Measurements from ENCODE around the gene FAM227A.
"Not testable (repeated sequence)": the region's sequence is repeated elsewhere in the genome, so short reads cannot be mapped to it uniquely, and the experiment has no call there.

FAM227A gene

GRCh38 chr22:38657045-38657909 lies 1.1 kb upstream of the FAM227A start:
- peak; percentile 11 for DNase-seq

- no peak for DNase-seq
Measured at GRCh38 chr22:38655519-38656255, 505 bp downstream of the FAM227A start.

- no peak for DNase-seq
Measured at GRCh38 chr22:38653741-38654140, 2.5 kb downstream of the FAM227A start.

GRCh38 chr22:38652859-38653258 lies 3.3 kb downstream of the FAM227A start:
- DNase-seq = no peak

DNA sequence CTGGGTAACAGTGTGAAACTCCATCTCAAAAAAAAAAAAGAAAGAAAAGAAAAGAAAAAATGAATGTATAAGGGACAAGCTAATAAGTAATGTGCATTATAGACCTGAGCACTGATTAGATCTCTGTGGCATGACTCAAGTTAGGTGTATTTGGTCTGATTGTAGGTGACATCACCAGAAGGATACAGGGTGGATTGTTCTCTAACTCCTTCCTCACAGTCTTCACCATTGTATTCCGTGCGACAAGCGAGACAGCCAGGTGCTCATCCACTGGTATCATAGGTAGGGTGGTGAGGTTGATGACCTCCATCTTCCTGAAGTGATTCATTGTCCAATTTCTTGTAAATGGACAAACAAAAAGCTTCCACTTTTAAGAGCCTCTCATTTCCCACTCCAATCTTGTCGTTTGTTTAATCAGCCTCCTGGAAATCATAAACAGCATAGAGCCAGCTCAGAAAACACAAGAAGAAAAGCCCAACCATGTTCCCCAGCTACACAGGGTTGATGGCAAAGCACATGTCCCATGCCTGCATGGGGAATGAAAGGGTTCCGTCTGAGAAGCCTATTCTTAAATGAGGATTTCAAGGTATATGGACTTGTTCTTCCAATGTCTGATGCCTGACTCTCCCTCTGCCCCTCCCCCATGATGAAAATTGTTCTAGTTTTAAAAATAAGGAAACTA lies 6.2 kb downstream of the FAM227A start:
- DNase-seq = no peak

- no peak for DNase-seq
Measured at GRCh38 chr22:38645430-38645829, 10.8 kb downstream of the FAM227A start.

DNA sequence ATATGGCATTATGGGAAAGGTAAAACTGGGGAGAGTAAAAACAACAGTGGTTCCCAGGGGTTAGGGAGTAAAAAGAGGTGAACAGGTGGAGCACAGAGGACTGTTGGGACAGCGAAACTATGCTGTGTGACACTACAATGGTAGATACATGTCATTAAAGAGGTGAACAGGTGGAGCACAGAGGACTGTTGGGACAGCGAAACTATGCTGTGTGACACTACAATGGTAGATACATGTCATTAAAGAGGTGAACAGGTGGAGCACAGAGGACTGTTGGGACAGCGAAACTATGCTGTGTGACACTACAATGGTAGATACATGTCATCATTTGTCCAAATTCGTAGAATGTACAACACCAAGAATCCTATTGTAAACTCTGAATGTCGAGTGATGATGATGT lies 11.9 kb downstream of the FAM227A start:
- DNase-seq = not testable (repeated sequence)

DNA sequence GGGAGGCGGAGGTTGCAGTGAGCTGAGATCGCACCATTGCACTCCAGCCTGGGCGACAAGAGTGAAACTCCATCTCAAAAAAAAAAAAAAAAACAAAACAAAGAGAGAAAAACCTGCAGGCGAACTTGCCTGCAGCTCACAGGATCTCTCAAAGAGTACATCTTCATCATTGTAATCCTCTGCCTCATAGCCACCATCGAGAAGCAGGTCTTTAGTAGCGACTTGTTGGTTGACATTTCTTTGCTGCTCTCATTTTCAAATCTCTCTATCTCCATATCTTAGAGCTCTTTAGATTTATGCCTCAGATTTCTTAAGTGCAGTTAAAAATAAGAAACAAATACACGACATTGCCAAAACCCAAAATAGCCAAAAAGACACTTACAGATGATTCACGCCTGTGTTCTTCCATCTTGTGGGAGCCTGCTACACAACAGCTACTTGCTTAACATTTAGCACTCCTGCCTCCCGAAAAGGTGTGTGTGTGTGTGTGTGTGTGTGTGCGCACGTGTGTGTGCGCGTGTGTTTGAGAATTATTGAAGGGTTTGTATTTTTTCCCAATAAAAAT lies 14.6 kb downstream of the FAM227A start:
- no peak for DNase-seq

DNA sequence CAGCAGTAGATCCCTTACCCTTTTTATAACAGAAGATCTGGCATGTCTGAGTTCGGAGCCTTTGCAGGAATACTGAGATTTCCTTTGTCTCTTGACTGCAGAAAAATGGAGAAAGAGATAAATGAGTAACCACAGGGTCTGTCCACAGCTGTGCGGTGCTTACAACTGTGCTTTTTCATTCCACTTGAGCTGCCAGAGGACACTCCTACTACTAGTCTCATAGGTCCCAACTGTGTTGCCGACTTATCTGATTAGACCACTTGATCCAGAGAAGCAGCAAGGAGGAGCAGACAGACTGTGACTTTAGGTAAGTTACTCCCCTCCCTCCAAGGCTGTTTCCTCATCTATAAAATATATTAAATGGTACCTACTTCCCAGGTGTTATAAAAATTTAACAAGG lies 17.5 kb downstream of the FAM227A start:
- no peak for DNase-seq

DNA sequence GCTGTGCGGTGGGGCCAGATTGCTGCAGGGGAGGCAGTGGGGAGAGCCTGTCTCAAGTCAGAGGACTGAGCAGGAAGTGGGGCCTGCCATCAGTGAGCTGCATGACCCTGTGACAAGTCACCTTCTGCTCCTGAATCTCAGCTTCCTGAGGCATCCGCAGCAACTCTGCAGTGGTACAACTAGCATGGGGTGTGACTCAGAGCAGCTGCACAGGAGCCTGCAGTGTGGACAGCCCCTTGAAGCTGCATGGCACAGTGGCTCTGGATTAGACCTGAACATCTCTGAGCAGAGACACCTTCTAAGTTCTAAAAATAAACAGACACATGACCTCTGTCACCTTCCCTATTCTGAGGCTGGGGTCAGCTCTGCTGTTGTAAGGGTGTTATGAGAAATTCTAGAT lies 18.0 kb downstream of the FAM227A start:
- no peak for DNase-seq

GRCh38 chr22:38632528-38632927 lies 23.7 kb downstream of the FAM227A start:
- no peak for DNase-seq

- no peak for DNase-seq
Measured at GRCh38 chr22:38631724-38632123, 24.5 kb downstream of the FAM227A start.

DNA sequence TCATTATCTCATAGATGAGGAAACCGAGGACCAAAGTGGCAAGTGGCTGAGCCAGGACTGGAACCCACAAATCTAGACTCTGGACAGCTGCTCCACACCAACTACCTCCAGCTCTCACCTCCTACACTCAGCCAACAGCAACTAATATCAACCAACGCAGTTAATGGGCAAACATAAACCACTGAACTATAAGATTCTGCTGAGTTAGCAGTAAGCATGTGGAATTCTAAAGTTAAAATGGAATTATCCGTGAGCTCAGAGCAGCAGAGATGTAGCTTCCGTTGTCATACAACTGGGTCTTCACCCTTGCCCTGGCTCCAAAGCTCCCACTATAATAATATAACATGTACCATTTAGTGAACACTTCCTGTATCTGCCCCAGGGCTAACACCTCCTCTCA lies 27.1 kb downstream of the FAM227A start:
- DNase-seq = no peak

GRCh38 chr22:38628444-38628843 lies 27.7 kb downstream of the FAM227A start:
- DNase-seq = no peak

DNA sequence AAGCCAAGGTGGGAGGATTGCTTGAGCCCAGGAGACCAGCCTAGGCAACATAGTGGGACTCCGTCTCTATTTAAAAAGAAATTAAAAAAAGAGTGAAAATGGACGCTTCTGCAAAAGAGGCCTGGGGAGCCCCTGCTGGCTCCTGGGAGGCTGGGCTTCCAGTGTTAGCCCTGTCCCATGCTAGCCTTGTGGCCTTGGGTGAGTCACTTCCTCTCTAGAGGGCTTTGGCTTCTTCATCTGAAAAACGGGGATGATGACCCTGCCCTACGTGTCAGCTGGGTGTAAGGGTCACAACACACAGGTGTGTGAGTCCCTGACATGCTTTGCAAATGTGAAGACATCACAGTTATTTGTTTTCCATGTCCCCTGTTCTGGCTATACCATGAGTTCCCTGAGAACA lies 32.8 kb downstream of the FAM227A start:
- DNase-seq = no peak

- DNase-seq = no peak
Measured at GRCh38 chr22:38618682-38619081, 37.5 kb downstream of the FAM227A start.

- no peak for DNase-seq
Measured at GRCh38 chr22:38618258-38618657, 37.9 kb downstream of the FAM227A start.

DNA sequence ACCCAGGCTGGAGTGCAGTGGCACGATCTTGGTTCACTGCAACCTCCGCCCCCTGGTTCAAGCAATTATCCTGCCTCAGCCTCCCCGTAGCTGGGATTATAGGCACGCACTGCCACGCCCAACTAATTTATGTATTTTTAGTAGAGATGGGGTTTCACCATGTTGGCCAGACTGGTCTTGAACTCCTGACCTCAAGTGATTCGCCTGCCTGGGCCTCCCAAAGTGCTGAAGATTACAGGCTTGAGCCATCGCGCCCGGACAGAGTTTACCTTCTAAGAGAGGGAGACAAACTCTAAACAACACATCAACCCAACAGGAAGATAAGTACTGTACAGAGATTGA lies 41.2 kb downstream of the FAM227A start:
- DNase-seq = not testable (repeated sequence)

- no peak for DNase-seq
Measured at GRCh38 chr22:38614332-38615063, 41.7 kb downstream of the FAM227A start.

DNA sequence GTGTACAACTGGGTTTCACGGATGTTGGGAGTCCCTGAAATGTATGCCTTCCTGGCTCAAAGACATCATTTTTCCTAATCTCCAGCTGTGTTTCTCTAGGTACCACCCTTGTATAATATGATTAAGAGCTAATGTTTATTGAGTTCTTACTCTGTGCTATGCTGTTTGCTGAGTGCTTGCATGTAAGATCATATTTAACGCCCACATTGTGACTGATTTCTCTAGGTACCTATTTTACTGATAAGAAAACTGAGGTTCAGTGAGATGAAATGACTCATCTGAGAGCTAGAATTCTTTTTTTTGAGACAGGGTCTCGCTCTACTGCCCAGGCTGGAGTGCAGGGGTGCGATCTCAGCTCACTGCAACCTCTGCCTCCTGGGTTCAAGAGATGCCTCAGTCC lies 42.6 kb downstream of the FAM227A start:
- no peak for DNase-seq

DNA sequence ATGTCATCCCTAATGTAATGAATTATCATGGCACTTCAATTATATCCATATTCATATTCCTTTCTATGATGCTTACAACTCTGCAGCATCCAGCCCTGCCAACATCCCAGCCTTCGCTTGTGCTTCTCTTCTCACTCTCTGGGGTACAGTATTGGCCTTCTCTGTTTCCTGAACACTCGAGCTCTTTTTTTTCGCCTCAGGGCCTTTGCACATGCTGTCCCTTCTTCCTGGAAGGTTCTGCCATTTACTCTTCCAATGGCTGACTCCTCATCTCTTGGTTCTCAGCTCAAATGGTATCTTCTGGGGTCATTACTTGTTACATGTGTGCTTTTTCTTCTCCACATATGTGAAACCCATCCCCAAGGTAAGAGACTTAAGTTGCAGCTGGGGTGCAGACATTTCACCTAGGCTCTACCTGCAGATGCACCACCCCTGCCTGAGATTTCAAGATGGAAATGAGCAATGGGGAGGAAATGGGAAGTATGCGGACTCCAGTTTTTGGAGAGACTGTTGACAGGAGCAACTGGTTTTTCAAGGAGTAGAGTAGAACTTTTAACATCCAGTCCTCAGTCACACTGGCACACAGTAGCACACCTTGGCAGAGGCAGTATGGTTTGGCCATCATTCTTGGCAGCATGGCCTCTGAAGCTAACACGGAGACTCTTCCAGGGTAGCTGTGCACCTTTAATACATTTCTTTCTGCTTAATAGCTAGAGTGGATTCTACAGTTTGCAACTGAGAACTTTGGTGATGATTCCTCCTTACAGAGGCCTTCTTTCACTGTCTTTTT lies 43.8 kb downstream of the FAM227A start:
- DNase-seq = no peak

DNA sequence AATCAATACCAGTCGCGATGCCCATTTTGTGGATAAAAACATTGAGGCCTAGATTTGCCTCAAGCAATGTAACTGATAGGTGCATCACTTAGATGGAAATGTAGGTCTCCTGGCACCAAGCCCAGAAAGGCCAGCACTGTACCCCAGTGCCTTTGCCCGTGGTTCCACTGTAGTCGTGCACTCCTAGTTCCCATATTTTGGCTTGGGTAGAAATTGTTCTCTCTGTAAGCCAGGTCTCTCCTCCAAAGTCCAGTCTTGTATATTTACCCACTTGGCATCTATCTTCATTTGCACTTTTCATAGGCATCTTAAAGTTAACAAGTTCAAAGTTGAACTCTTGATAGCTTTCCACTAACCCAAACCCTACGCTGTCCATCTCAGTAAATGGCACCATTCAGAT lies 44.6 kb downstream of the FAM227A start:
- no peak for DNase-seq

All from COR-L47 (cell line).